Stomach (tissue), 9 donors: ENCODE results near the gene CYP26B1. TPM values are rescaled to one million over a fixed set of nuclear protein-coding genes. Genes with fewer than 3 reads are reported as not detected.
A peak's percentile ranks its signal among the peaks of the same experiment; 100 is the strongest.

Experiments
- DNase-seq, 2 donors: peaks; one replicate each; pipeline versions ENCODE4 v3.0.0 to v3.0.0-alpha.2; 2013 to 2019
- H3K27ac ChIP-seq, 5 donors: fragments of 200-600 bp in 4 of 5; sonication (generic) in 4 of 5; one replicate each; pipeline ENCODE4 v1.5.1; 2013 to 2019; ENCODE audit warnings: mild to moderate bottlenecking in 1 of 5, moderate library complexity in 1 of 5
- H3K27me3 ChIP-seq, 3 donors: fragments of 200-600 bp; sonication (generic); one replicate each; pipeline ENCODE4 v1.5.1; 2017 to 2019; ENCODE audit warnings: mixed run types in 1 of 3
- H3K36me3 ChIP-seq, 4 donors: fragments of 200-600 bp; sonication (generic); 1 replicate in 3 of 4; 2 replicates in 1 of 4; pipeline ENCODE4 v1.5.1; 2016 to 2019
- H3K4me1 ChIP-seq, 4 donors: fragments of 200-600 bp; sonication (generic); one replicate each; pipeline ENCODE4 v1.5.1; 2016 to 2019
- H3K4me3 ChIP-seq, 4 donors: fragments of 200-600 bp; sonication (generic) in 3 of 4; one replicate each; pipeline ENCODE4 v1.5.1; 2016 to 2019; ENCODE audit warnings: mild to moderate bottlenecking in 1 of 4
- H3K9me3 ChIP-seq, 4 donors: fragments of 200-600 bp; sonication (generic); one replicate each; pipeline ENCODE4 v1.5.1; 2016 to 2019
- CTCF ChIP-seq, 7 experiments: fragments of 450-650 bp in 4 of 7; fragments of 200-600 bp in 3 of 7; sonication (generic) in 3 of 7; IDR thresholded peaks; one replicate each; pipeline ENCODE4 v1.5.1; 2016 to 2019; ENCODE audit warnings: antibody characterized with exemption in 7 of 7, control low read depth in 2 of 7, mild to moderate bottlenecking in 1 of 7
- EP300 ChIP-seq: sonication (generic); formaldehyde crosslinking; IDR thresholded peaks from one replicate; pipeline ENCODE4 v1.6.1; 2017; ENCODE audit warnings: antibody characterized with exemption
- POLR2A ChIP-seq, 4 donors: fragments of 450-650 bp; IDR thresholded peaks; one replicate each; pipeline ENCODE4 v1.6.1; 2016; ENCODE audit warnings: antibody characterized with exemption in 4 of 4, control low read depth in 2 of 4, mild to moderate bottlenecking in 1 of 4, moderate library complexity in 1 of 4
- POLR2AphosphoS5 ChIP-seq, 3 donors: sonication (generic); formaldehyde crosslinking; IDR thresholded peaks; one replicate each; pipeline ENCODE4 v1.6.1; 2016; ENCODE audit warnings: antibody characterized with exemption in 3 of 3
- WGBS, 5 donors: extraction: QIAGEN DNeasy Blood & Tissue Kit in 3 of 5; methylation state at CpG; one replicate each; pipeline versions ENCODE4 v1.1.5 to v1.1.7; 2013 to 2018; 5-methylcytosine and 5-hydroxymethylcytosine counted together
- intact Hi-C: fragments of 100-400 bp; cut with DNase I; formaldehyde crosslinking; loops from one replicate; pipeline ENCODE4 v1.15.1; 2023; ENCODE audit warnings: low total_unique reads
- polyA plus RNA-seq, 3 donors: library from polyadenylated mRNA; stranded (reverse); fragments of 200-250 nt; gene quantifications; one replicate each; pipeline ENCODE4 v1.2.3, GENCODE V29; 2013
- total RNA-seq, 5 donors: library from RNA; depleted of rRNA; stranded (reverse); fragments of >200 nt; gene quantifications; one replicate each; pipeline versions ENCODE4 v1.1.0 to v1.2.3, GENCODE V29; 2014 to 2016
- donor health status: healthy with polysubstance abuse.
- donor health status: Bipolar disorder and iron deficiency.
- donor health status: healthy.

CYP26B1 gene
- total and polyA plus RNA-seq, 8 donors, result 0.45 to 2.4 (median 1.1) TPM; not detected in 3

- H3K36me3 ChIP-seq, result no peaks in the 10 kb centered on the region
- intact Hi-C loops, result no loop called here
- H3K4me3 ChIP-seq, result peak overlapping the region; percentile 30 to 60 (median 44)
- no peak for TF ChIP-seq POLR2A (IDR thresholded peaks at IDR 0.05)
- TF ChIP-seq CTCF (IDR thresholded peaks at IDR 0.05), result no peak
- no peak for TF ChIP-seq POLR2AphosphoS5 (IDR thresholded peaks at IDR 0.05)
- no peak for TF ChIP-seq EP300
- 5 to 17% (median 11%) methylated on average over 33 to 58 of the region's 58 CpGs for WGBS, 5 donors
- peaks cover 0 to 14% (median 2%) of the 10 kb centered on the region in 4 donors for H3K9me3 ChIP-seq
- peak; percentile 23 to 25 for DNase-seq
- H3K27ac ChIP-seq, result no peak overlapping the region
- H3K4me1 ChIP-seq, result peaks cover 68 to 85% (median 81%) of the 10 kb centered on the region in 4 donors
- peaks cover 36 to 94% (median 76%) of the 10 kb centered on the region in 3 donors for H3K27me3 ChIP-seq
These were observed 1.0 kb downstream of the CYP26B1 start for GRCh38 chr2:72146347-72147302.

- Histone ChIP-seq H3K36me3 (no peaks in the 10 kb centered on the region), H3K27ac (peak overlapping the region in 1 of 5 donors; percentile 26), H3K4me3 (peak overlapping the region; percentile 46 to 56 (median 51)), H3K9me3 (peaks cover 0 to 14% (median 2%) of the 10 kb centered on the region in 4 donors), H3K27me3 (peaks cover 36 to 86% (median 72%) of the 10 kb centered on the region in 3 donors), H3K4me1 (peaks cover 68 to 85% (median 81%) of the 10 kb centered on the region in 4 donors)
- DNase-seq, result no peak
- intact Hi-C loops, result no loop called here
- 3 to 6% (median 4%) methylated on average over 32 to 33 of the region's 33 CpGs for WGBS, 5 donors
- TF ChIP-seq EP300 (no peak), CTCF (IDR thresholded peaks at IDR 0.05) (no peak), POLR2A (IDR thresholded peaks at IDR 0.05) (no peak), POLR2AphosphoS5 (IDR thresholded peaks at IDR 0.05) (no peak)
These were observed 1.9 kb downstream of the CYP26B1 start for GRCh38 chr2:72145658-72146329.

- Histone ChIP-seq H3K9me3 (peaks cover 0 to 14% (median 2%) of the 10 kb centered on the region in 4 donors), H3K4me1 (peaks cover 68 to 80% (median 76%) of the 10 kb centered on the region in 4 donors), H3K27me3 (peaks cover 36 to 80% (median 67%) of the 10 kb centered on the region in 3 donors), H3K4me3 (peak overlapping the region; percentile 46 to 56 (median 51)), H3K27ac (peak overlapping the region in 1 of 5 donors; percentile 26), H3K36me3 (no peaks in the 10 kb centered on the region)
- peak; percentile 25 to 66 for DNase-seq
- TF ChIP-seq EP300 (no peak), CTCF (IDR thresholded peaks at IDR 0.05) (no peak), POLR2AphosphoS5 (IDR thresholded peaks at IDR 0.05) (no peak), POLR2A (IDR thresholded peaks at IDR 0.05) (no peak)
- WGBS, 5 donors, result 0 to 4% (median 1%) methylated on average over 29 of the region's 29 CpGs
- intact Hi-C loops, result no loop called here
These were observed 2.4 kb downstream of the CYP26B1 start for GRCh38 chr2:72145289-72145657.

- peak; percentile 31 to 73 for DNase-seq
- 1 to 2% (median 1%) methylated on average over 31 to 63 of the region's 63 CpGs for WGBS, 5 donors
- intact Hi-C loops, result no loop called here
- Histone ChIP-seq H3K4me1 (peaks cover 63 to 75% (median 71%) of the 10 kb centered on the region in 4 donors), H3K27me3 (peaks cover 36 to 75% (median 63%) of the 10 kb centered on the region in 3 donors), H3K36me3 (no peaks in the 10 kb centered on the region), H3K4me3 (peak overlapping the region; percentile 46 to 56 (median 51)), H3K9me3 (peaks cover 0 to 14% (median 2%) of the 10 kb centered on the region in 4 donors), H3K27ac (peak overlapping the region in 1 of 5 donors; percentile 26)
- no peak for TF ChIP-seq CTCF (IDR thresholded peaks at IDR 0.05)
These were observed 2.9 kb downstream of the CYP26B1 start for GRCh38 chr2:72144632-72145288.
